ENCODE measurements around the gene PDHX. TPM values are rescaled to one million over a fixed set of nuclear protein-coding genes. Genes with fewer than 3 reads are reported as not detected.

PDHX gene
- total RNA-seq, 1 experiment from 2014 or later, result 43.4 TPM

DNA sequence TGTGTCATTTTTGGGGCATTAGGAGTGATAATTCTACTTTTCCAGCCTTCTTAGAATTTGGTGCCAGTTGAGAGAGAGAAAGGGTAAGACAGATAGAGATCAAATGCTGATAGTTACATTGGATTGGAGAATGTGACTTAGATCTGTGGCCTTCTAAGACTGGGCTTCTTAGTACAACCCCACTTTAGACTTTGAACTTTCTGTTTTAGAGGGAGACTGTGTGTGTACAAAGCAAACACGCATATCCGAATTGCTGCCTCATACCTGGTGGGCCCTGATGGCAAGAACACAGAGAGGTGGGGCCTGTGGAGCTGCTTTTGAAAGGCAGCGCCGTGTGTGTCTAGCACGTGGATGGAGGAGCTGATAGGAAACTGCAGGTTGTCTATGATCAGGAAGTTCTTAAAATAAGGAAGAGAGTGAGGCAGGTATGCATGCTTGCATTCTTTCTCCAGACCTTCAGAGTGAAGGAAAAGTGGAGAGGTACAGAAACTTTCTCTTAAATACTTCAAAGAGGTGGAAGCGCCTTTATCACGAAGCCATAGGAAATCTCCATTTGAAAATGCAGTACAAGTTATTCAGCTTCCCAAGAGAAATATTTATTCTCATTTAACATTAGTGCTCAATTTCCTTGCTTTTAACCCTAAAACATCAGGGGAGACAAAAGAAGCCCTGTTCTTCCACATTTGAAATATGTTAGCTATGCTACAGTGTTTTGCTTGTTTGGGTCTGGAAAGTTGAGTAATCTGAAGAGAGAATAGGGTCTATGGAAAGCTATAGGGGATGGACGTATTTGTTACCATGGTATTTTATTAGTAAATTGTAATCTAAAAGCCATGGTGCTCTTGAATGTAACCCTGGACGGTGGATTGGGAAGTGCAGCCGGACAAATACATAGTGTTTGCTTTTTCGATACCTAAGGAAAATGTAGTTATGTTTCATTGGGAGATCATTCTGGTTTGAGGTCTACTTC lies 13.7 kb downstream of the PDHX start:
- ATAC-seq, result no peak
- Mint-ChIP-seq H3K27me3 (ENCODE audit: low read depth) (no peaks in the 10 kb centered on the region), H3K4me1 (peaks cover 26% of the 10 kb centered on the region), H3K27ac (peak overlapping the region; percentile 42; the same call in 1 of the 2 replicates), H3K36me3 (peaks cover 4% of the 10 kb centered on the region; the same call in 1 of the 2 replicates), H3K9me3 (no peaks in the 10 kb centered on the region), H3K4me3 (no peak overlapping the region)
- POLR2A ChIA-PET, result no interaction called here
- CTCF ChIA-PET, result interaction anchor here (1.3 to 2.8 kb wide), 2 partner anchors 376 to 462 kb away, joined by 3 to 9 read pairs; no protein-coding TSS in a partner anchor
- no peak for DNase-seq (ENCODE audit: low spot score)
- TF ChIP-seq GABPB1 (CRISPR knock-in tag; IDR thresholded peaks at IDR 0.05) (peak; percentile 75; the same call in 1 of the 2 replicates), ZNF232 (CRISPR knock-in tag; IDR thresholded peaks at IDR 0.05) (no peak)

DNA sequence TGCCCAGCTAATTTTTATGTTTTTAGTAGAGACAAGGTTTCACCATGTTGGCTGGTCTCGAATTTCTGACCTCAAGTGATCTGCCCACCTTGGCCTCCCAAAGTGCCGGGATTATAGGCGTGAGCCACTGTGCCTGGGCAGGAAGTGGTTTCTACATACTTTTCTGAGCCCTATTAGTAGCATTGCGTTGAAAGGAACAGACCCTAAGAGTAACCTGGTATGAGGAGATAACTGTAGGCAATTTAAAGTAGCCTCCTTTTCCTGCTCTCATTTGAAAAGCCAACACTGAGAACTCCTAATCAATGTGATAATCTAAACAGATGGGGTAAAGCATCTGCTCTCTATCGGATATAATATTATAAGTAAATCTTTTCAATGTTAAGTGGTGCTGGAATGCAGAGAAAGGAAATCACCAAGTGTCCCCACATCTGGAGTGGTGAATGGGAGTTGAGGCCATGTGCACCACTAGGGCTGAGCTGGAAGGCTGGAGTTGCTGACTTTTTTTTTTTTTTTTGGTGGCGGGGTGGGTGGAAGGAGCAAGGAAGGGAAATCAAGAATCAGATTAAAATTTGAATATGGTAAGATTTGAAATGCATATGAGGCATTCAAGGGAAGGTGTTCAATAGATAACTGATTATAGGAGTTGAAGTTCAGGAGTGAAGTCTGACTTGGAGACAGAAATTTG lies 20.7 kb downstream of the PDHX start:
- no peak for ATAC-seq
- H3K9me3 Mint-ChIP-seq, result no peaks in the 10 kb centered on the region
- ChIA-PET CTCF (no interaction called here), POLR2A (interaction anchor here (0.6 kb wide), 1 partner anchor 416 kb away, joined by 4 read pairs; no protein-coding TSS in a partner anchor)
- TF ChIP-seq ZNF263 (CRISPR knock-in tag; IDR thresholded peaks at IDR 0.05; ENCODE audit: low read depth) (no peak), FOXP1 (CRISPR knock-in tag; IDR thresholded peaks at IDR 0.05; ENCODE audit: borderline replicate concordance) (no peak), TP53 (CRISPR knock-in tag; IDR thresholded peaks at IDR 0.05) (no peak), ZNF671 (CRISPR knock-in tag; IDR thresholded peaks at IDR 0.05) (no peak), NFATC4 (CRISPR knock-in tag; IDR thresholded peaks at IDR 0.05) (no peak), ZNF138 (CRISPR knock-in tag; conservative IDR thresholded peaks at IDR 0.05) (no peak), ZNF219 (CRISPR knock-in tag; IDR thresholded peaks at IDR 0.05; ENCODE audit: borderline replicate concordance) (no peak), NR3C1 (CRISPR knock-in tag; conservative IDR thresholded peaks at IDR 0.05; ENCODE audit: low read depth) (no peak), ZNF396 (CRISPR knock-in tag; IDR thresholded peaks at IDR 0.05; ENCODE audit: borderline replicate concordance) (no peak), GRHL2 (CRISPR knock-in tag; IDR thresholded peaks at IDR 0.05; ENCODE audit: insufficient replicate concordance, severe bottlenecking) (no peak)
- TF ChIP-seq, protein P1, sequence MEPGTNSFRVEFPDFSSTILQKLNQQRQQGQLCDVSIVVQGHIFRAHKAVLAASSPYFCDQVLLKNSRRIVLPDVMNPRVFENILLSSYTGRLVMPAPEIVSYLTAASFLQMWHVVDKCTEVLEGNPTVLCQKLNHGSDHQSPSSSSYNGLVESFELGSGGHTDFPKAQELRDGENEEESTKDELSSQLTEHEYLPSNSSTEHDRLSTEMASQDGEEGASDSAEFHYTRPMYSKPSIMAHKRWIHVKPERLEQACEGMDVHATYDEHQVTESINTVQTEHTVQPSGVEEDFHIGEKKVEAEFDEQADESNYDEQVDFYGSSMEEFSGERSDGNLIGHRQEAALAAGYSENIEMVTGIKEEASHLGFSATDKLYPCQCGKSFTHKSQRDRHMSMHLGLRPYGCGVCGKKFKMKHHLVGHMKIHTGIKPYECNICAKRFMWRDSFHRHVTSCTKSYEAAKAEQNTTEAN (CRISPR knock-in tag; IDR thresholded peaks at IDR 0.05), result no peak
- TF ChIP-seq, protein P2, sequence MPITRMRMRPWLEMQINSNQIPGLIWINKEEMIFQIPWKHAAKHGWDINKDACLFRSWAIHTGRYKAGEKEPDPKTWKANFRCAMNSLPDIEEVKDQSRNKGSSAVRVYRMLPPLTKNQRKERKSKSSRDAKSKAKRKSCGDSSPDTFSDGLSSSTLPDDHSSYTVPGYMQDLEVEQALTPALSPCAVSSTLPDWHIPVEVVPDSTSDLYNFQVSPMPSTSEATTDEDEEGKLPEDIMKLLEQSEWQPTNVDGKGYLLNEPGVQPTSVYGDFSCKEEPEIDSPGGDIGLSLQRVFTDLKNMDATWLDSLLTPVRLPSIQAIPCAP (CRISPR knock-in tag; IDR thresholded peaks at IDR 0.05), result no peak
- TF ChIP-seq, protein P3, sequence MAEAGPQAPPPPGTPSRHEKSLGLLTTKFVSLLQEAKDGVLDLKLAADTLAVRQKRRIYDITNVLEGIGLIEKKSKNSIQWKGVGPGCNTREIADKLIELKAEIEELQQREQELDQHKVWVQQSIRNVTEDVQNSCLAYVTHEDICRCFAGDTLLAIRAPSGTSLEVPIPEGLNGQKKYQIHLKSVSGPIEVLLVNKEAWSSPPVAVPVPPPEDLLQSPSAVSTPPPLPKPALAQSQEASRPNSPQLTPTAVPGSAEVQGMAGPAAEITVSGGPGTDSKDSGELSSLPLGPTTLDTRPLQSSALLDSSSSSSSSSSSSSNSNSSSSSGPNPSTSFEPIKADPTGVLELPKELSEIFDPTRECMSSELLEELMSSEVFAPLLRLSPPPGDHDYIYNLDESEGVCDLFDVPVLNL (CRISPR knock-in tag; IDR thresholded peaks at IDR 0.05; ENCODE audit: borderline replicate concordance, low read depth), result no peak
- TF ChIP-seq, protein P4, sequence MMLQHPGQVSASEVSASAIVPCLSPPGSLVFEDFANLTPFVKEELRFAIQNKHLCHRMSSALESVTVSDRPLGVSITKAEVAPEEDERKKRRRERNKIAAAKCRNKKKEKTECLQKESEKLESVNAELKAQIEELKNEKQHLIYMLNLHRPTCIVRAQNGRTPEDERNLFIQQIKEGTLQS (CRISPR knock-in tag; conservative IDR thresholded peaks at IDR 0.05), result no peak
- TF ChIP-seq, protein P5, sequence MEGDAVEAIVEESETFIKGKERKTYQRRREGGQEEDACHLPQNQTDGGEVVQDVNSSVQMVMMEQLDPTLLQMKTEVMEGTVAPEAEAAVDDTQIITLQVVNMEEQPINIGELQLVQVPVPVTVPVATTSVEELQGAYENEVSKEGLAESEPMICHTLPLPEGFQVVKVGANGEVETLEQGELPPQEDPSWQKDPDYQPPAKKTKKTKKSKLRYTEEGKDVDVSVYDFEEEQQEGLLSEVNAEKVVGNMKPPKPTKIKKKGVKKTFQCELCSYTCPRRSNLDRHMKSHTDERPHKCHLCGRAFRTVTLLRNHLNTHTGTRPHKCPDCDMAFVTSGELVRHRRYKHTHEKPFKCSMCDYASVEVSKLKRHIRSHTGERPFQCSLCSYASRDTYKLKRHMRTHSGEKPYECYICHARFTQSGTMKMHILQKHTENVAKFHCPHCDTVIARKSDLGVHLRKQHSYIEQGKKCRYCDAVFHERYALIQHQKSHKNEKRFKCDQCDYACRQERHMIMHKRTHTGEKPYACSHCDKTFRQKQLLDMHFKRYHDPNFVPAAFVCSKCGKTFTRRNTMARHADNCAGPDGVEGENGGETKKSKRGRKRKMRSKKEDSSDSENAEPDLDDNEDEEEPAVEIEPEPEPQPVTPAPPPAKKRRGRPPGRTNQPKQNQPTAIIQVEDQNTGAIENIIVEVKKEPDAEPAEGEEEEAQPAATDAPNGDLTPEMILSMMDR (IDR thresholded peaks at IDR 0.05), result no peak
- TF ChIP-seq, protein P6, sequence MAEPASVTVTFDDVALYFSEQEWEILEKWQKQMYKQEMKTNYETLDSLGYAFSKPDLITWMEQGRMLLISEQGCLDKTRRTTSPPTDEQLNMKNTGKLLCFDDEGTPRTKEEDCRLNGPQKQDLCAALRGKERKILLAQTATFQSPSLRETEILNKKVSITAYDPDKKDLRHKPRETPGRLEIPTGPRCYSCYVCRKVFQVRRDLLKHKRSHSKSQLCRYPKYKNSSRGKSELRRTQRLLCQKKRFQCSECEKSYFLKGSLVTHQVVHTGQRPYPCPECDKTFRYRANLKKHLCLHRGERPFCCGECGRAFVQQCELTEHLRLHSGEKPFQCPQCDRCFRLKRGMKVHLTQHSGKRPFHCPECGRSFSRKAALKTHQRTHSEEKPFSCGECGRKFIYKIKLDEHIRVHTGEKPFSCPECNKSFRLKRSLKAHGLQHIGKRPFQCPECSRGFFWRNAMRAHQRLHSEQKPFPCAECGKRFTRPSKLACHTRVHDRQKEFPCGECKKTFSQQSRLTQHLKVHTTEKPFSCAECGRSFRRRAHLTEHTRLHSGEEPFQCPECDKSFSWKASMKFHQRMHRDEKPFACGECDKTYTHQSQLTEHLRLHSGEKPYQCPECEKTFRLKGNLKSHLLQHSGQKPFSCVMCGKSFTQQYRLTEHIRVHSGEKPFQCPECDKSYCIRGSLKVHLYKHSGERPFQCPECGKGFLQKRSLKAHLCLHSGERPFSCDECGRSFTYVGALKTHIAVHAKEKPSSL (CRISPR knock-in tag; conservative IDR thresholded peaks at IDR 0.05), result no peak
- H3K27me3 Mint-ChIP-seq (ENCODE audit: low read depth), result no peaks in the 10 kb centered on the region
- no peaks in the 10 kb centered on the region for H3K4me1 Mint-ChIP-seq
- H3K27ac Mint-ChIP-seq, result no peak overlapping the region
- DNase-seq (ENCODE audit: low spot score), result no peak
- no peak overlapping the region for H3K4me3 Mint-ChIP-seq
- peaks cover 4% of the 10 kb centered on the region; the same call in 1 of the 2 replicates for H3K36me3 Mint-ChIP-seq
